Activated CD8-positive, alpha-beta T cell treated with anti-CD3 and anti-CD28 coated beads, Interleukin-2, amount 10 ng/mL, durations not matched to agents 7 days and 5 days (primary cell): Measurements from ENCODE around the gene PGM5. TPM values are rescaled to one million over a fixed set of nuclear protein-coding genes. Genes with fewer than 3 reads are reported as not detected.

Experiments
- ATAC-seq: fragments of 150-1000 bp; cut with Tn5 transposase; one replicate; pipeline ENCODE4 v1.10.0; 2021; ENCODE audit warnings: moderate library complexity
- CTCF ChIA-PET: fragments of 350-600 bp; sonication (Branson Sonifier 250); formaldehyde crosslinking; loops from one replicate; lab custom pipeline; 2021; ENCODE audit warnings: antibody characterized with exemption; lab: Charles Lee
- POLR2A ChIA-PET: fragments of 350-600 bp; sonication (Branson Sonifier 250); formaldehyde crosslinking; loops from one replicate; lab custom pipeline; 2021; ENCODE audit warnings: antibody characterized with exemption; lab: Charles Lee
- DNase-seq: peaks from one replicate; pipeline ENCODE4 v3.0.0-alpha.2; 2020
- H3K27ac Mint-ChIP-seq: one replicate; pipeline ENCODE4 v1.8.0; 2021; ENCODE audit warnings: mild to moderate bottlenecking, mixed read lengths
- H3K27me3 Mint-ChIP-seq: one replicate; pipeline ENCODE4 v1.8.0; 2021; ENCODE audit warnings: low read depth, mixed read lengths
- H3K36me3 Mint-ChIP-seq: one replicate; pipeline ENCODE4 v1.8.0; 2021; ENCODE audit warnings: low read depth, mixed read lengths
- H3K4me1 Mint-ChIP-seq: one replicate; pipeline ENCODE4 v1.8.0; 2021; ENCODE audit warnings: low read depth, mixed read lengths
- H3K4me3 Mint-ChIP-seq: one replicate; pipeline ENCODE4 v1.8.0; 2021; ENCODE audit warnings: mild to moderate bottlenecking, mixed read lengths
- H3K9me3 Mint-ChIP-seq: one replicate; pipeline ENCODE4 v1.8.0; 2022; ENCODE audit warnings: mixed read lengths; ENCODE audit not compliant: insufficient read depth
- total RNA-seq, 2 experiments: library from RNA; stranded (reverse); gene quantifications; one replicate each; pipeline ENCODE4 v1.2.3, GENCODE V29; 2021

The PGM5 gene
- total RNA-seq, 2 experiments from 2014 or later: not detected

DNA sequence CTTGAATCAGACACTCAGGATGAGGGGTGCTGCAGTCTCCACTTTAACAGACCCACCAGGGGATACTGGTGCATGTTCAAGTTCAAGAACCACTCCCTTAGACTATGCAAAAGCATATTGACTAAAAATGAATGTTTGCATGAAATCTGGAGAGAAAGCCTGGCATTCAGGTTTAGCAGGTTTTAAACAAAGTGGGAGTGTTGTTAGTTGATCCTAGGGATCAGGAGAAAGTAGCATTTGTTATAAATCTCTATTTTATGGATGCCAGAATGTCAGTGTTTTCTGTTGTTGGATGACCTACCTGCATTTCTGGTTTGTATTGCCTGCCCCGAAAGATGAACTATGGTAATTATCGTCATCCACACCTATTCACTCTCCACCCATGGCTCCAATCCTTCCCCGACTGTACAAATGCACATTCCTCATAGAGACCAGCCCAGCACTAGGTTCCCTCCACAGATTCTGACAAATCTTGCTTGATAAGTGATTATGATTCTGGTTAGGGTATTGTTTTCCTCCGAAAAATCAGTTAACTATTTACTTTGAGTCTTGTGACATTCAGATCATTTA is 167.0 kb downstream of the PGM5 start:
- Mint-ChIP-seq H3K27ac (no peak overlapping the region), H3K4me1 (no peaks in the 10 kb centered on the region), H3K27me3 (peaks cover 3% of the 10 kb centered on the region), H3K9me3 (peaks cover 2% of the 10 kb centered on the region), H3K36me3 (no peaks in the 10 kb centered on the region), H3K4me3 (no peak overlapping the region)
- ChIA-PET CTCF (no interaction called here), POLR2A (no interaction called here)
- DNase-seq: no peak
- no peak for ATAC-seq

DNA sequence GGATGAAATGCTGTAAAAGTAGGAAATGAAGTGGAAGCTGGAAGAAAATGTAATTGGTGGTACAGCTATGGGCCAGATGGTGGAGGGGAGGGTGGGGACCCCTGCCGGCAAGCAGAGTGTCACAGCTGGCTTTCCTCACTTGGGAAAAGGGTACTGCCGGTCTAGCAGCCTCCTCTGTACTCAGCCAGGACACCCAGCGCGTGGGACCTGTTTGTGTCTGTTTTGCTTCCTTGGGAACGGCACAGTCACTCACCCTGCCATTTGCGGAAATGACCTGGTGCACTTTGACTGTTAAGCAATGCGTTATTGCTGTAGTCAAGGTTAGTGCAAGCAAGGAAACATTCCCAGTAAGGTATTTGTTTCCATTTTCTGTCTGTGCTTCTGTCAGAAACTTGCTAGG is 174.2 kb downstream of the PGM5 start:
- ATAC-seq: no peak
- Mint-ChIP-seq H3K4me3 (no peak overlapping the region), H3K36me3 (no peaks in the 10 kb centered on the region), H3K27ac (no peak overlapping the region), H3K4me1 (no peaks in the 10 kb centered on the region), H3K27me3 (peaks cover 6% of the 10 kb centered on the region), H3K9me3 (no peaks in the 10 kb centered on the region)
- ChIA-PET CTCF (no interaction called here), POLR2A (no interaction called here)
- no peak for DNase-seq

DNA sequence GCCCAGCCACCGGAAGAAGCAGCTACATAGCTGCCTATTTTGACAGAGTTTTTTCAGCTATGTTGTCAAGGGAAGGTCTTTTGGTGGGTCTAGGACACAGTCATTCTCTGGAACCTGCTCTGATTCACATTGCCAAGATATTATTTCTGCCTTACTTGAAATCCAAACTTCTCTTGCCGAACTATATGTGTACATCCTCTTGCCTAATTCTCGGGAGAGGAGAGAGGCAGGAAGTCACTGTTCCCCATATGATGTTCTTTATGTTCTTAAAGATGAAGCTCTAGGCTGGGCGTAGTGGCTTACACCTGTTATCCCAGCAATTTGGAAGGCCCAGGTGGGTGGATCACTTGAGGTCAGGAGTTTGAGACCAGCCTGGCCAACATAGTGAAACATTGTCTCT is 175.7 kb downstream of the PGM5 start:
- POLR2A ChIA-PET: no interaction called here
- CTCF ChIA-PET: no interaction called here
- H3K36me3 Mint-ChIP-seq: no peaks in the 10 kb centered on the region
- H3K4me3 Mint-ChIP-seq: no peak overlapping the region
- H3K27ac Mint-ChIP-seq: no peak overlapping the region
- ATAC-seq: no peak
- DNase-seq: no peak
- H3K9me3 Mint-ChIP-seq: no peaks in the 10 kb centered on the region
- no peaks in the 10 kb centered on the region for H3K4me1 Mint-ChIP-seq
- H3K27me3 Mint-ChIP-seq: peaks cover 6% of the 10 kb centered on the region

DNA sequence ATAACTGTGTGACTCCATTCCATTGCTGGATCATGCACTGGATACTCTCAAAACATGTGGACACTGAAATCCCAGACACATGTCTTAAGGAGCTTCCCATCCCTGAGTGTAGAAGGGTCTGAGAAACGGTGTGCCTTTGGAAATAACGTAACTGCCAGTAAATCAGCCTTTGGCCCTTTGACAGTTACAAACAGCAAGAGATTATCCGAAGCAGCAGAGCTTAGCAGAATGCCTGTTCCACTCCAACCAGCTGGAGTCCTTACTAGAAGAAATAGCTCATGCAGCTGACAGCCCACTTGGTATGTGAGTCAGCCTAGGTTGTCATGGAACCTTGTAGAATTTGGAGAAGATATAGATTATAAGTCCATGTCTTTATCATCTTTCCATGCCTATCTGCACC is 177.3 kb downstream of the PGM5 start:
- H3K9me3 Mint-ChIP-seq: no peaks in the 10 kb centered on the region
- ATAC-seq (no peak), DNase-seq (no peak)
- no peaks in the 10 kb centered on the region for H3K4me1 Mint-ChIP-seq
- no peak overlapping the region for H3K27ac Mint-ChIP-seq
- POLR2A ChIA-PET: no interaction called here
- H3K4me3 Mint-ChIP-seq: no peak overlapping the region
- H3K36me3 Mint-ChIP-seq: no peaks in the 10 kb centered on the region
- peaks cover 6% of the 10 kb centered on the region for H3K27me3 Mint-ChIP-seq
- CTCF ChIA-PET: interaction anchor here (0.5 kb wide), 1 partner anchor 466 kb away, joined by 3 read pairs; no protein-coding TSS in a partner anchor

DNA sequence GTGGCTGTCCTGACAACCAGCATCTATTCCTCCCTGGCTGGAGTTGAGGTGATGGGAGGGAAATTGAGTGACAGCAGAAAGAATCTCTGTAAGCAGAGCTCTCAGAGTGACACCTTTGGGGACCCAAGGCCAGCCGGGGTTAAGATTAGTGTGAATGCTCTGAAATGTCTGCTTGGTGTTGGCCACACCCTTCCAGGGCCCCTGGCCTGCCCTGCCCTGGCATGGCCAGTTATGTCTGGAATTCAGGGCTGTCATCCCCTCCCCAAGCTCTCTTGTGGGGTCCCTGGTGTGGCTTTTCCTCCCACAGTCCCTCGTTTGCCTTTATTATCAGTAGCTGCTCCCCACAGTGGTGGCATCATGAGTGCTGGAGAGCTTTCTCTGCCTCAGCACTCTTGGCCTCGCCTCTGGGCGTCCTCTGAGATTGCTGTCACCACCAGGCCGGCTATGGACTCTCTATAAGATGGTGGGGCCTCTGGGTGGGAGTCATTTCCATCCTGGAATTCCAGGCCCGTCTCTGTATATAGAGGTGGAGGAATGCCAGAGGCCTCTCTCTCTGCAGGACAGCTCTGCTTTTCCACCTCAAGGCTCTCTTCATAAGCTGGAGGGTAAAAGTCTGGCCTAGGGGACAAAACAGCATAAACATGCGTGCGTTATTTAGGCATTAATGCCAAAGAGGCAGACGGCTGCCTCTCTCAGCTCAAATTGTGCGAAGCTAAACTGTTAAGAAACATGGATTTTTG is 180.6 kb downstream of the PGM5 start:
- H3K4me3 Mint-ChIP-seq: no peak overlapping the region
- no peaks in the 10 kb centered on the region for H3K27me3 Mint-ChIP-seq
- no peaks in the 10 kb centered on the region for H3K4me1 Mint-ChIP-seq
- DNase-seq: no peak
- H3K9me3 Mint-ChIP-seq: no peaks in the 10 kb centered on the region
- no peak overlapping the region for H3K27ac Mint-ChIP-seq
- ATAC-seq: no peak
- ChIA-PET POLR2A (interaction anchor here (1.0 kb wide), 1 partner anchor 243 kb away, joined by 3 read pairs; a partner anchor contains a TSS), CTCF (interaction anchor here (1.2 kb wide), 1 partner anchor 23 kb away, joined by 4 read pairs; no protein-coding TSS in a partner anchor)
- H3K36me3 Mint-ChIP-seq: no peaks in the 10 kb centered on the region

DNA sequence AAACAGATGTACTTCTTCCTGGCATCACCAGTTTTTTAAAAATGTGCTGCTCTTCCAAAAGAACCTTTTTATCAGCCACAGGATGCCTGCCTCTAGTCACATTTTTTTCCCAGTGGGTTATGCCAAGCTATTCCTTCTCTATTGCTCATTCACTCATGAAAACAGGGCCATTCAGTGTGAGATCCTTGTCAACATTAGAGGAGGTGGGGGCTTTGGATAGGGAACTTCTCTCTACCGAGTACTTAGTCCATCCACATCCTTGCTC is 181.1 kb downstream of the PGM5 start:
- no peaks in the 10 kb centered on the region for H3K27me3 Mint-ChIP-seq
- ATAC-seq (no peak), DNase-seq (no peak)
- H3K4me3 Mint-ChIP-seq: no peak overlapping the region
- H3K36me3 Mint-ChIP-seq: no peaks in the 10 kb centered on the region
- ChIA-PET POLR2A (interaction anchor here (1.0 kb wide), 1 partner anchor 243 kb away, joined by 3 read pairs; a partner anchor contains a TSS), CTCF (no interaction called here)
- no peaks in the 10 kb centered on the region for H3K9me3 Mint-ChIP-seq
- no peaks in the 10 kb centered on the region for H3K4me1 Mint-ChIP-seq
- no peak overlapping the region for H3K27ac Mint-ChIP-seq

DNA sequence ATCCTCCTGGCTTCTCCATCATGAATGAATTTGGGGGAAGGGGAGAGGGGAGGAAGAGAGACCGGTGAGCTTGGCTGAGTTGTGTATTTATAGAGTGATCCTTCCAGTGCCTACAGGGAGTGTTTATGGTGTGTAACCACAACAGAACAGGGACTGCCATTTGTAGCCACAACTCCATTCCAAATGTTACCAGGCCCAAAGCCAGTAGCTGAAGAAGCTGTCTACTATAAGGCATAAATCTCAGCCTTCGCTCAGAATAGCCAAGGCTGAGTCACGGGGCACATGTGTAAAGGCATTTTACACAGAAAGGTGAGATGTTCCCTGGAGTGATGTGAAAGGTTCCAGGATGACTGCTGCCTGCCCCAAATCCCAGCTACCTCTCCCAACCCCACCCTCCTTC is 181.8 kb downstream of the PGM5 start:
- ChIA-PET CTCF (interaction anchor here (1.9 kb wide), 1 partner anchor 22 kb away, joined by 7 read pairs; no protein-coding TSS in a partner anchor), POLR2A (no interaction called here)
- H3K4me1 Mint-ChIP-seq: no peaks in the 10 kb centered on the region
- no peak overlapping the region for H3K4me3 Mint-ChIP-seq
- no peak overlapping the region for H3K27ac Mint-ChIP-seq
- ATAC-seq: no peak
- H3K36me3 Mint-ChIP-seq: no peaks in the 10 kb centered on the region
- H3K27me3 Mint-ChIP-seq: peaks cover 3% of the 10 kb centered on the region
- H3K9me3 Mint-ChIP-seq: no peaks in the 10 kb centered on the region
- no peak for DNase-seq

DNA sequence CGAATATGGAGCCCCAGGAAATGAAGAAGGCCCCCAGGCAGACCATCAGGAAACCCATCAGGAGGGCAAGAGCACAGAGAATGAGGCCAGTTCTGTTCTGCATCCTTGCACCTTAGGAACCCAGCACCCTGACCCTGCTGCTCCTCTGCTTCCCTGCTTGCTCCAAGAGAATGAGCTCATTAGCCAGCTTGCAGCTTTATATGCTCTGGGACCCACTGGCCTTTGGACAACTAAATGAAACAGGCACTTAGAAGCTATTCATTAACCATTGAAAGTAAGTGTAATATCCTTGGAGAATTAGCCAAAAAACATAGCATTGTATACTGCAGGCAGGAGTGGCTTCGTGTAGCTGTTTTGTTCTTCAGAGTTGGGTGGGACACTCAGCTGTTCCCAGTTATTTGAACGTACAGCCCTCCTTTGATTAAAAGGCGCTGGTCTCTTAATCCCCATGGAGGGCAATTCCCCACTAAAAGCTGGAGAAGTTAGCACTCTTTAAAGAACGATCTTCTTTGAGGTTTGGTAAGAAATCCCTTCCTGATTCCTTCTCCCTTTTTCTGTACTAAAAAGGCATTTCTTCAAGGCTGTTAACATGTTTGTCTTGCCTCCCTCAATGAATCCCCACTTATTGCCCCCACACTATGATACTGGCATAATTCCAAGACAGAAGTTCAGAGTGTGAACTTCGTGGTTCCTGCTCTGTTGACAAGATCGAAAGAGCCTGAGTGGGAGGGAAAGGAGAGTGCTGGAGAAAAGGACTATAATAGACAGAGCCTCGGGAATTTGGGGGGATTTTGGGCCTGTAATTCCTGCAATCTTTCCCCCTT is 184.5 kb downstream of the PGM5 start, which contains the start of gene TMEM252:
Gene TMEM252, minus strand, starts transcription at position 172 of the 824 bp plus-strand sequence. Its CDS starts 69 bp downstream, at position 103.
- ChIA-PET POLR2A (no interaction called here), CTCF (no interaction called here)
- no peak for DNase-seq
- no peak for ATAC-seq
- Mint-ChIP-seq H3K27me3 (peaks cover 14% of the 10 kb centered on the region), H3K9me3 (no peaks in the 10 kb centered on the region), H3K27ac (no peak within 1 kb of the TSS), H3K4me3 (no peak within 1 kb of the TSS), H3K4me1 (no peaks in the 10 kb centered on the region), H3K36me3 (no peaks in the 10 kb centered on the region)

DNA sequence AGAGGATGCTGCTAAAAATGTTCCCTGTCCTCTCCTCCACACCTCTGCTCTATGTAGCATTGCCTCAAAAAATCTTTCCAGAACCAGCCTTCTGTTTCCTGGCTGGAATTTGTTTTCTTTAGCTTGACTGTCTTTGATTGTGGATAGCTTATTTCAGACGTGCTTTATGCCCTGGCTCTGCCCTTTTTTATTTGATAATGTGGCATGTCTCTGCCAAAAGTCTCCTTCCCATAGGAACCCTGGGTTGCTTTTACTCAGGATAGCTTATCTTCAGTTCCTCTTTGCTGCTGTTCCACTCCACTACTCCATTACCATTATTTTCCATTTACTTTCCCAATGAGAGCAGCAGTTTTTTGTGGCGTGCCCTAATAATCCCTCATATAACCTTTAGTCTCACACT is 185.2 kb downstream of the PGM5 start:
- Mint-ChIP-seq H3K9me3 (no peaks in the 10 kb centered on the region), H3K27ac (no peak overlapping the region), H3K4me1 (peaks cover 3% of the 10 kb centered on the region), H3K36me3 (no peaks in the 10 kb centered on the region), H3K27me3 (peaks cover 14% of the 10 kb centered on the region), H3K4me3 (no peak overlapping the region)
- ATAC-seq (no peak), DNase-seq (no peak)
- ChIA-PET CTCF (no interaction called here), POLR2A (no interaction called here)

DNA sequence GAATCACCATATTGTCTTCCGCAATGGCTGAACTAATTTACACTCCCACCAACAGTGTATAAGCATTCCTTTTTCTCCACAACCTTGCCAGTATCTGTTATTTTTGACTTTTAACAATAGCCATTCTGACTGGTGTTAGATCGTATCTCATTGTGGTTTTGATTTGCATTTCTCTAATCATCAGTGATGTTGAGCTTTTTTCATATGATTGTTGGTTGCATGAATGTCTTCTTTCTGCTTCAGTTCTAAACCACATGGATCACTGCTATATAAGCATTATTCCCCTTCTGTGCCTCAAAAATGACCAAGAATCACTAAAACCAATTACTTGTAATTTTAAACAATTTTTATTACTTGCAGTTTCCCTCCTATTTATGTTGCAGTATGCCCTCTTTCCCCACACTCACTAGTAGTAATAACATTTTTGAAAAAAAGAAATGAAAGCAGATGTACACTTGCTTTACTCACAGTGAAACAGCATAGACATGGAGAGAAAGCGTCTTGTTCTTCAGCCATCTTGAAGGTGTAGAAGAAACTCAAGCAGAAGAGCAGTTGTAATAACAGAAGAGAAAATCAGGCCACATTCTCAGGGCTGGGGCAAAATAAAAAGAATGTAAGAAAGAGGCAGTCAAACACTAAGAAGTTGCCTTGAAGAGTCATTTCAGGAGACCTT is 188.8 kb downstream of the PGM5 start:
- Mint-ChIP-seq H3K9me3 (no peaks in the 10 kb centered on the region), H3K4me3 (no peak overlapping the region), H3K27me3 (peaks cover 14% of the 10 kb centered on the region), H3K4me1 (peaks cover 6% of the 10 kb centered on the region), H3K36me3 (no peaks in the 10 kb centered on the region), H3K27ac (no peak overlapping the region)
- POLR2A ChIA-PET: no interaction called here
- ATAC-seq (no peak), DNase-seq (no peak)
- CTCF ChIA-PET: no interaction called here

DNA sequence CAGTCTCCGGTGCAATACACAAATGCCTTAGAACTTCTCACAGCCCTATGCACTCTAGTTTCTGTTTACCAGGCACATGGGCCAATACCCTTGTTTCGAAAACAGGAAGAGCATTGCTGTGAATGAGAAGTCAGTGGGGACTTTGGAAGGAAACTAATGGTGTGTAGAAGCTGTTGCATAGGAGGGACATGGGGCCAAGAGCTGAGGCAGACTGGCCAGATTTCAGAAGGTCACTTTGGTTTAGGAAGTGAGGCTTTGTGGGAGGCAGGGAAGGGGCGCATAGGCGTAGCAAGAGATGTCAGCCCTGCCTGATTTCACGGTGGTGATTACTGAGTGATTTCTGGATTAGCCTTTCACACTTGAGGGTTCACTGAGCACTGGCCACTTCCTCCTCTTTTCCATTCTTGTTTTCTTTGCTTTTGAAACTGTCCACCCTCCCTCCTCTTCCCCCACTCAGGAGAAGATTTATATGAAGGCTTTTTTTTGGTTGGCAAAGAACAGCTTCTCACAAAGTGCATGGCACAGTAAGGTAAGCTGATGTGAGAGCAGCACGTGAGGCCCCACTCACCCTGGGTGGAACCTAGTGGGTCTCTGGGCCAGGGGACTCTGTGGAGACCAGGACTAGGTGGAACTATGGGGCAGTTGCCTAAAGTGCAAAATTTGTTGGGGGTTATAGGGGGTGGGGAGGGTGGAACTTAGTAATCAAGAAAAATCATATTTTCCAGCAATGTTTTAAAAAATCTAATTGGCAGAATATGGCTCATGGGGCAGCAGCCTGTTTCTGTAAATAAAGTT is 190.4 kb downstream of the PGM5 start:
- ChIA-PET POLR2A (no interaction called here), CTCF (no interaction called here)
- Mint-ChIP-seq H3K9me3 (no peaks in the 10 kb centered on the region), H3K27ac (peak overlapping the region; percentile 51), H3K36me3 (no peaks in the 10 kb centered on the region), H3K4me3 (no peak overlapping the region), H3K27me3 (peaks cover 16% of the 10 kb centered on the region), H3K4me1 (peaks cover 6% of the 10 kb centered on the region)
- no peak for DNase-seq
- no peak for ATAC-seq
